GM12891 (cell line): ENCODE data around the gene FDPS.

Source experiments
- POLR2A ChIP-seq: IDR thresholded peaks from 2 replicates; pipeline ENCODE4 v1.6.1; 2011; ENCODE audit warnings: low read depth, low read length, control low read depth
- POLR2AphosphoS5 ChIP-seq: IDR thresholded peaks from 2 replicates; pipeline ENCODE4 v1.6.1; 2011; ENCODE audit warnings: low read depth, low read length, control low read depth
- SPI1 ChIP-seq: IDR thresholded peaks from 2 replicates; pipeline ENCODE4 v1.6.1; 2011; ENCODE audit warnings: low read depth, low read length, control low read depth

DNA sequence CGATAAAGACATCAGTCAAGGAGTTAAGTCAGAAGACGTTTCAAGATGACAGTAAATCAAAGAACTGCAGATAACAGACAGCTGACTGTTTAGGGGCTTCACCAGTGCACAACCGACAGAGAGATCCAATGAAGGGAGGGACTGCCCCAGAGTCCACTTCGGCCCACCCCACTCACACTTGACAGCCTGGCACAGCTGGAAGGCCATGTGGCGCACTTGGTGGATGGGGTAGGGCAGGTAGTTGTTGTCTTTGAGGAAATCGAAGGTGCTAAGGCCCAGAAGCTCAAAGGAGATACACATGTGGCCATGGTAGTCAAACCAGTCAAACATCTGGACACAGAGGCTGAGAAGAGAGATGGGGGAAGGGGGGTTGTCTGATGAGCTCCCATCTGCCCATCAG lies 42.1 kb upstream of the FDPS start:
- TF ChIP-seq POLR2A (no peak), POLR2AphosphoS5 (no peak), SPI1 (no peak)
